Keratinocyte (primary cell): ENCODE data around the gene PLA2G12A.

ENCODE experiments used
- EZH2 ChIP-seq: IDR thresholded peaks from one replicate; pipeline ENCODE4 v1.6.1; 2012; ENCODE audit warnings: inconsistent platforms, mild to moderate bottlenecking, low read length, moderate library complexity
- TF ChIP-seq, protein P1 (sequence below), 3 experiments: IDR thresholded peaks in 1 of 3; conservative IDR thresholded peaks in 1 of 3; optimal IDR thresholded peaks in 1 of 3; 2 replicates in 2 of 3; 3 replicates in 1 of 3; pipeline versions ENCODE3 to v1.5.1; 2011; ENCODE audit warnings: low read length in 3 of 3, mild to moderate bottlenecking in 3 of 3, moderate library complexity in 2 of 3, control low read depth in 1 of 3, inconsistent platforms in 1 of 3; ENCODE audit not compliant: insufficient read depth in 2 of 3; ENCODE audit errors: extremely low read depth in 1 of 3

DNA sequence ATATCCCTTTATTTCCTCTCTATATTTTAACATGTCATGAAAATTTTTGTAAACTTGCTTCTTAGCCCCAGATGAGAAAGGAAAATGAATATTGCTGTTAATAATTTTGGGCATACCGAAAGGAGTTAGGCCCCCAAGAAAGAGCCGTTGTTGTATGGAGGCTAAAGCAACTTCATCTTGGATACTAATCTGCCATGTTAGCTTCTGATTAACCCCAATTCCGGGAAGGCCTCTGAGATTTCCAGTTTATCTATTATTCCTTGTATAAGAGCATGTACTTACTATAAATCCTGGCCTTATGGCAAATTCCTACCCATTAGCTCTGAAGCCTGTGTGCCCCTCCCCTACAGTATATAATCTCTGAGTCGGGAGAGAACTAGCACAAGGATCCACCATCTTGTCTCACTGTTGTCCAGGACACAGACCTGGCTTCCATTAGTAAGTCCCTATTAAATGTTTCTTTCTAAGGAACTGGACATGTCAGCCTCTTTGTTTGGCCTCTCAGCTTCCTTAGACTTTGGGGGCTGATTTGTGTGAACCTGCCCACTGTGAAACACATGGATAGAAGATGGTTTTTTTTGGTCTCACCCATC, 20.9 kb upstream of the PLA2G12A start:
- TF ChIP-seq, protein P1, sequence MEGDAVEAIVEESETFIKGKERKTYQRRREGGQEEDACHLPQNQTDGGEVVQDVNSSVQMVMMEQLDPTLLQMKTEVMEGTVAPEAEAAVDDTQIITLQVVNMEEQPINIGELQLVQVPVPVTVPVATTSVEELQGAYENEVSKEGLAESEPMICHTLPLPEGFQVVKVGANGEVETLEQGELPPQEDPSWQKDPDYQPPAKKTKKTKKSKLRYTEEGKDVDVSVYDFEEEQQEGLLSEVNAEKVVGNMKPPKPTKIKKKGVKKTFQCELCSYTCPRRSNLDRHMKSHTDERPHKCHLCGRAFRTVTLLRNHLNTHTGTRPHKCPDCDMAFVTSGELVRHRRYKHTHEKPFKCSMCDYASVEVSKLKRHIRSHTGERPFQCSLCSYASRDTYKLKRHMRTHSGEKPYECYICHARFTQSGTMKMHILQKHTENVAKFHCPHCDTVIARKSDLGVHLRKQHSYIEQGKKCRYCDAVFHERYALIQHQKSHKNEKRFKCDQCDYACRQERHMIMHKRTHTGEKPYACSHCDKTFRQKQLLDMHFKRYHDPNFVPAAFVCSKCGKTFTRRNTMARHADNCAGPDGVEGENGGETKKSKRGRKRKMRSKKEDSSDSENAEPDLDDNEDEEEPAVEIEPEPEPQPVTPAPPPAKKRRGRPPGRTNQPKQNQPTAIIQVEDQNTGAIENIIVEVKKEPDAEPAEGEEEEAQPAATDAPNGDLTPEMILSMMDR (optimal IDR thresholded peaks at IDR 0.05 in 1 of 3, IDR thresholded peaks at IDR 0.05 in 1 of 3, conservative IDR thresholded peaks at IDR 0.05 in 1 of 3; ENCODE audit: extremely low read depth in 1 of 3, insufficient read depth in 2 of 3, low read length in 3 of 3) = no peak
- no peak for TF ChIP-seq EZH2
